Stimulated activated CD8-positive, alpha-beta memory T cell treated with anti-CD3 and anti-CD28 coated beads, Interleukin-15, amount 100 ng/mL, for 4 hours (primary cell): Measurements from ENCODE around the gene PDE4A.
"Not testable (repeated sequence)": the region's sequence is repeated elsewhere in the genome, so short reads cannot be mapped to it uniquely, and the experiment has no call there.

Experiments
- DNase-seq, 2 donors: peaks; one replicate each; pipeline ENCODE4 v3.0.0-alpha.2; 2020; ENCODE audit warnings: low read depth in 2 of 2

The PDE4A gene

GRCh38 chr19:10424011-10424637 lies 3.8 kb downstream of the PDE4A start:
- no peak for DNase-seq

- no peak for DNase-seq
These were observed 6.8 kb downstream of the PDE4A start for GRCh38 chr19:10427169-10427568.

GRCh38 chr19:10428996-10429381 lies 8.7 kb downstream of the PDE4A start:
- DNase-seq = no peak

- no peak for DNase-seq
These were observed 10.3 kb downstream of the PDE4A start for GRCh38 chr19:10430505-10431253.

GRCh38 chr19:10431254-10431942 lies 11.1 kb downstream of the PDE4A start:
- no peak for DNase-seq

GRCh38 chr19:10431943-10432735 lies 11.8 kb downstream of the PDE4A start:
- no peak for DNase-seq

- DNase-seq = no peak
These were observed 12.4 kb downstream of the PDE4A start for GRCh38 chr19:10432736-10433130.

GRCh38 chr19:10433131-10433536 lies 12.8 kb downstream of the PDE4A start:
- no peak for DNase-seq

GRCh38 chr19:10439588-10439987 lies 19.2 kb downstream of the PDE4A start:
- DNase-seq = no peak

GRCh38 chr19:10442698-10443097 lies 22.4 kb downstream of the PDE4A start:
- no peak for DNase-seq

- DNase-seq = no peak
These were observed 28.7 kb downstream of the PDE4A start for GRCh38 chr19:10449037-10449436.

- no peak for DNase-seq
These were observed 30.0 kb downstream of the PDE4A start for GRCh38 chr19:10450191-10450852.

GRCh38 chr19:10450853-10451609 lies 30.7 kb downstream of the PDE4A start:
- DNase-seq = no peak

- no peak for DNase-seq
These were observed 32.6 kb downstream of the PDE4A start for GRCh38 chr19:10452726-10453618.

GRCh38 chr19:10453852-10454251 lies 33.5 kb downstream of the PDE4A start:
- DNase-seq = no peak

- DNase-seq = no peak
These were observed 33.9 kb downstream of the PDE4A start for GRCh38 chr19:10454267-10454666.

- not testable (repeated sequence) for DNase-seq
These were observed 38.4 kb downstream of the PDE4A start for GRCh38 chr19:10458733-10459132.

GRCh38 chr19:10460714-10461046 lies 40.3 kb downstream of the PDE4A start:
- no peak for DNase-seq

- DNase-seq = peak; percentile 58 to 70
These were observed 41.0 kb downstream of the PDE4A start for GRCh38 chr19:10461047-10461949.
